Neuronal stem cell (in vitro differentiated cells): ENCODE data around the gene SOX11.
"Not testable (repeated sequence)": the region's sequence is repeated elsewhere in the genome, so short reads cannot be mapped to it uniquely, and the experiment has no call there.

Experiments
- DNase-seq: peaks from one replicate; pipeline ENCODE4 v3.0.0-alpha.2; 2013; ENCODE audit warnings: low spot score
- H2AFZ ChIP-seq: one replicate; pipeline ENCODE4 v1.6.1; 2013; ENCODE audit warnings: mild to moderate bottlenecking, low read length, inconsistent platforms
- H2AK5ac ChIP-seq: 2 replicates; pipeline ENCODE4 v1.6.1; 2013; ENCODE audit warnings: low read depth, mild to moderate bottlenecking, inconsistent platforms, low read length, moderate library complexity, mixed read lengths
- H2BK120ac ChIP-seq: 2 replicates; pipeline ENCODE4 v1.6.1; 2013; ENCODE audit warnings: low read depth, mild to moderate bottlenecking, inconsistent platforms, low read length, moderate library complexity, mixed read lengths
- H2BK12ac ChIP-seq: one replicate; pipeline ENCODE4 v1.6.1; 2013; ENCODE audit warnings: low read length, inconsistent platforms
- H2BK15ac ChIP-seq: 2 replicates; pipeline ENCODE4 v1.6.1; 2013; ENCODE audit warnings: mild to moderate bottlenecking, low read length, inconsistent platforms, mixed read lengths
- H2BK5ac ChIP-seq: one replicate; pipeline ENCODE4 v1.6.1; 2013; ENCODE audit warnings: inconsistent platforms, mild to moderate bottlenecking, low read length, moderate library complexity
- H3K14ac ChIP-seq: one replicate; pipeline ENCODE4 v1.6.1; 2013; ENCODE audit warnings: low read length, inconsistent platforms
- H3K18ac ChIP-seq: 2 replicates; pipeline ENCODE4 v1.6.1; 2013; ENCODE audit warnings: low read length, inconsistent platforms
- H3K23ac ChIP-seq: 2 replicates; pipeline ENCODE4 v1.6.1; 2013; ENCODE audit warnings: low read depth, mild to moderate bottlenecking, mixed read lengths, low read length, inconsistent platforms; ENCODE audit not compliant: poor library complexity
- H3K27ac ChIP-seq: replicated peaks from 3 replicates; pipeline ENCODE4 v1.5.1; 2013; ENCODE audit warnings: low read length, inconsistent platforms
- H3K27me3 ChIP-seq, 3 experiments: 2 replicates each; pipeline ENCODE4 v1.6.1; 2013; ENCODE audit warnings: low read length in 3 of 3, mild to moderate bottlenecking in 2 of 3, inconsistent platforms in 1 of 3, low read depth in 1 of 3, mixed read lengths in 1 of 3, moderate library complexity in 1 of 3; ENCODE audit not compliant: control insufficient read depth in 3 of 3, insufficient read depth in 3 of 3
- H3K36me3 ChIP-seq, 2 donors: replicated peaks in 1 of 2; 2 replicates each; pipeline ENCODE4 v1.6.1; 2013; ENCODE audit warnings: low read length in 2 of 2; ENCODE audit not compliant: control insufficient read depth in 2 of 2, insufficient read depth in 2 of 2
- H3K4ac ChIP-seq: 2 replicates; pipeline ENCODE4 v1.6.1; 2013; ENCODE audit warnings: inconsistent platforms, mild to moderate bottlenecking, low read length, moderate library complexity
- H3K4me1 ChIP-seq, 2 donors: 1 replicate in 1 of 2; 2 replicates in 1 of 2; pipeline ENCODE4 v1.6.1; 2013; ENCODE audit warnings: low read length in 2 of 2, low read depth in 1 of 2; ENCODE audit not compliant: control insufficient read depth in 2 of 2, insufficient read depth in 1 of 2
- H3K4me2 ChIP-seq: one replicate; pipeline ENCODE4 v1.6.1; 2013; ENCODE audit warnings: mild to moderate bottlenecking, low read length, inconsistent platforms; ENCODE audit not compliant: insufficient read depth, poor library complexity, severe bottlenecking
- H3K4me3 ChIP-seq, 2 donors: 2 replicates each; pipeline ENCODE4 v1.5.1; 2013; ENCODE audit warnings: low read length in 2 of 2, mild to moderate bottlenecking in 2 of 2, inconsistent platforms in 1 of 2, moderate library complexity in 1 of 2
- H3K79me1 ChIP-seq: one replicate; pipeline ENCODE4 v1.6.1; 2013; ENCODE audit warnings: low read depth, mild to moderate bottlenecking, inconsistent platforms, low read length, moderate library complexity
- H3K9ac ChIP-seq: one replicate; pipeline ENCODE4 v1.6.1; 2013; ENCODE audit warnings: mild to moderate bottlenecking, low read depth, low read length, inconsistent platforms; ENCODE audit not compliant: poor library complexity
- H3K9me3 ChIP-seq, 2 donors: replicated peaks in 1 of 2; 2 replicates each; pipeline versions ENCODE3 to v1.6.1; 2013; ENCODE audit warnings: low read length in 2 of 2, mild to moderate bottlenecking in 2 of 2, inconsistent platforms in 1 of 2, low read depth in 1 of 2, mixed read lengths in 1 of 2, moderate library complexity in 1 of 2; ENCODE audit not compliant: control insufficient read depth in 2 of 2, insufficient read depth in 1 of 2
- H4K8ac ChIP-seq: one replicate; pipeline ENCODE4 v1.6.1; 2013; ENCODE audit warnings: low read depth, mild to moderate bottlenecking, inconsistent platforms, low read length, moderate library complexity
- H4K91ac ChIP-seq: one replicate; pipeline ENCODE4 v1.6.1; 2013; ENCODE audit warnings: low read length, low read depth, mild to moderate bottlenecking, inconsistent platforms; ENCODE audit not compliant: poor library complexity
- WGBS, 2 donors: extraction: QIAGEN DNeasy Blood & Tissue Kit; methylation state at CpG; one replicate each; pipeline ENCODE4 v1.1.7; 2013; ENCODE audit warnings: missing lambda C conversion rate in 2 of 2, mixed read lengths in 1 of 2; ENCODE audit not compliant: insufficient read length in 2 of 2, insufficient replicate concordance in 1 of 2; ENCODE audit errors: extremely low coverage in 2 of 2; 5-methylcytosine and 5-hydroxymethylcytosine counted together

The SOX11 gene

DNA sequence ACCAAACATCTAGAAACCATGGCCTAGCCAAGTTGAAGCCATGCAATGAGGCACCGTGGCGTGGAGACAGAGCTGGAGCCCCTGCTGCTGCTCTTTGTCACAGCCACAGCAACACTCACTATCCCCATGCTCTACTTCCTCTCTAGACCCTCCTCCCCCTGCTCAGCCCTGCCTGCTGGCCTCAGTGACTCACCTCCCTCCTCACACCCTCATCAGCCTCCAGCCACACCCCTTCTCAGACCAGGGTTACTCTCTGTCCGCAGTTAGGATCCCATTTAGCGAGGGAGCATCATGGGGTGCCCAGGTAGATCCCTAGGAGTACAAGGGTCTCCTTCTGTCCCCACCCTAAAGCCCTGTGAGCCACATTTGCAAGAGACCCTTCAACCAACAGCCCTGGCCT is 25.4 kb upstream of the SOX11 start:
- Histone ChIP-seq H3K4ac (no peak overlapping the region), H2BK12ac (no peak overlapping the region), H3K4me1 (peaks cover 7 to 8% of the 10 kb centered on the region in 2 donors), H2BK120ac (no peak overlapping the region), H3K79me1 (no peaks in the 10 kb centered on the region), H3K18ac (no peak overlapping the region), H3K9ac (no peak overlapping the region), H3K4me3 (no peak overlapping the region), H2AFZ (peak overlapping the region; percentile 65), H2AK5ac (no peak overlapping the region), H3K23ac (no peak overlapping the region), H3K9me3 (peaks cover 0 to 6% of the 10 kb centered on the region in 2 donors), H3K27me3 (no peaks in the 10 kb centered on the region), H2BK5ac (no peak overlapping the region), H3K36me3 (no peaks in the 10 kb centered on the region), H2BK15ac (no peak overlapping the region), H4K8ac (no peak overlapping the region), H3K14ac (no peak overlapping the region), H3K27ac (no peak overlapping the region), H4K91ac (no peak overlapping the region), H3K4me2 (no peak overlapping the region)
- DNase-seq: no peak
- no CpG with 5 or more reads among the region's 4 CpGs for WGBS, 2 donors

DNA sequence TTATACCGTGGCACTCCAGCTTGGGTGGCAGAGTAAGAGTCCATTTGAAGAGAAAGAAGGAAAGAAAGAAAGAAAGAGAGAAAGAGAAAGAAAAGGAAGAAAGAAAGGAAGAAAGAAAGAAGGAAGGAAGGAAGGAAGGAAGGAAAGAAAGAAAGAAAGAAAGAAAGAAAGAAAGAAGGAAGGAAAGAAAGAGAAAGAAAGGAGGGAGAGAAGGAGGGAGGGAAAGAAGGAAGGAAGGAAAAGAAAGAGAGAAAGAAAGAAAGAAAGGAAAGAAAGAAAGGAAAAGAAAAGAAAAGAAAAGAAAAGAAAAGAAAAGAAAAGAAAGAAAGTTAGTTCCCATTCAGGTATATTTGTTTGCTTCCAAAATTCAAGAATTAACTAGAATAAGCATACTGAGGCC is 24.5 kb upstream of the SOX11 start:
- not testable (repeated sequence) for H3K27ac ChIP-seq, H3K9ac ChIP-seq, H3K18ac ChIP-seq, H3K4me1 ChIP-seq, H3K14ac ChIP-seq, H3K27me3 ChIP-seq, H4K91ac ChIP-seq, H2BK5ac ChIP-seq, DNase-seq, H3K9me3 ChIP-seq, H4K8ac ChIP-seq, H3K4ac ChIP-seq, H3K23ac ChIP-seq, H2AFZ ChIP-seq, H2AK5ac ChIP-seq, H3K4me3 ChIP-seq, H3K4me2 ChIP-seq, H3K79me1 ChIP-seq, H2BK15ac ChIP-seq, H2BK120ac ChIP-seq, H3K36me3 ChIP-seq, H2BK12ac ChIP-seq
- no CpG with 5 or more reads among the region's 1 CpG for WGBS, 2 donors

DNA sequence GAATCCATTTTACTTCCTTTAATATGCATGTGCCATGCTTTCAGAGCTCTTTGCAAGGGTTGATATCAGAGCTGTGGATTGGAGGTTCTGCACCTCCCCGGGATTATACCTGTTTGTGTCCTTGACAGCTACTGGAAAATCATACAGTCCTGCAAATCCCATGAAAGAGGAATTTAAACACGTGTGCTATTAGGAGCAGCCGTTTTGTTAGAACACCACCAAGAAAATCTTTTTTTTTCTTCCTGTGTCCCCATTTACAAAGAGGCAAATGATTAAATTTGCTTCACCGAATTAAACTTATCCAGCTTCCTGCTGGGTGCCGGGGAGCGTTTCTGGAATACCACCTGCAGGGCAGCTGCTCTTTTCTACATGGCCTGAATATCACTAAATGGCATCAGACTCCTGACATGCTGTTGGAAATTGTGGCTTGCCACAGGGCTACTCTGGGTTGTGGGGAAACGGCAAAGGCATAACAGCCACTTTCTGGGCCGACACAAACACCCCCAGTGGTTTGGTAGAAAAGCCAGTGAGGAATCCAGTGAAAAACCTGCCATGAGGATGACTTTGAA is 23.4 kb upstream of the SOX11 start:
- no CpG with 5 or more reads among the region's 8 CpGs for WGBS, 2 donors
- H3K18ac ChIP-seq: no peak overlapping the region
- DNase-seq: no peak

DNA sequence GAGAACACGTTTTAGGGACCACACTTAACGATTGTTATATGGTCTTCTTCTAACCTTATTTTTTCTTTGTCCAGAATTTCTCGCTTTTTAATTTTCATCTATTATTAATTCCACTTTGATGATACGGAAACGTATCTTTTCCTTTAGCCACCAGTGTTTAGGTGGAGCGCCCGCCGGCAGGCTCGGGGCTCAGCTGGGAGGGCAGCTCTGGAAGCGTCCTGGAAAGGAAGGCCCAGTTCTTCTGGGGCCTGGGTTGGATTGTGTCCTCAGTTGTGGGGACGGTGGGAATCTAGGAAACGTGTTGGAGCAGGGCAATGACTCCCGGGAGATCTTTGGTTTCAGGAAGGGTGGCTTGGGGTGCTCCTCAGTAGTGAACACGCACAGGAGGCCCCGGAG is 19.4 kb upstream of the SOX11 start:
- Histone ChIP-seq H2BK12ac (no peak overlapping the region), H3K79me1 (no peaks in the 10 kb centered on the region), H3K4me3 (peak overlapping the region in 1 of 2 donors; percentile 85), H3K36me3 (no peaks in the 10 kb centered on the region), H2AFZ (no peak overlapping the region), H3K9me3 (no peaks in the 10 kb centered on the region), H2BK5ac (no peak overlapping the region), H3K18ac (peak overlapping the region; percentile 89), H3K14ac (no peak overlapping the region), H3K9ac (no peak overlapping the region), H3K27ac (no peak overlapping the region), H2BK120ac (no peak overlapping the region), H3K4ac (no peak overlapping the region), H4K91ac (no peak overlapping the region), H3K4me2 (no peak overlapping the region), H3K27me3 (no peaks in the 10 kb centered on the region), H2AK5ac (no peak overlapping the region), H2BK15ac (no peak overlapping the region), H3K23ac (no peak overlapping the region), H4K8ac (no peak overlapping the region), H3K4me1 (peaks cover 1 to 3% of the 10 kb centered on the region in 2 donors)
- DNase-seq: no peak
- 100% methylated on average over 3 of the region's 15 CpGs; no CpG with 5 or more reads in 1 of the 2 donors for WGBS, 2 donors

More for the DNA sequence above, 23.4 kb upstream of the SOX11 start:
- H2AK5ac ChIP-seq: no peak overlapping the region
- no peak overlapping the region for H2AFZ ChIP-seq
- H3K4me2 ChIP-seq: no peak overlapping the region
- no peak overlapping the region for H3K4me3 ChIP-seq
- no peak overlapping the region for H3K14ac ChIP-seq
- H3K36me3 ChIP-seq: no peaks in the 10 kb centered on the region
- no peak overlapping the region for H2BK5ac ChIP-seq
- H4K91ac ChIP-seq: no peak overlapping the region
- H3K79me1 ChIP-seq: no peaks in the 10 kb centered on the region
- H3K9ac ChIP-seq: no peak overlapping the region
- H3K27ac ChIP-seq: no peak overlapping the region
- no peak overlapping the region for H2BK15ac ChIP-seq
- peaks cover 7 to 10% of the 10 kb centered on the region in 2 donors for H3K4me1 ChIP-seq
- H3K23ac ChIP-seq: no peak overlapping the region
- H2BK12ac ChIP-seq: no peak overlapping the region
- peaks cover 0 to 6% of the 10 kb centered on the region in 2 donors for H3K9me3 ChIP-seq
- no peak overlapping the region for H4K8ac ChIP-seq
- no peak overlapping the region for H3K4ac ChIP-seq
- no peaks in the 10 kb centered on the region for H3K27me3 ChIP-seq
- no peak overlapping the region for H2BK120ac ChIP-seq
